ENCODE measurements around the gene OTULIN. TPM values are rescaled to one million over a fixed set of nuclear protein-coding genes. Genes with fewer than 3 reads are reported as not detected.

Gene OTULIN
- total RNA-seq (10 to 100 TPM; 12.7 to 44.4 TPM), polyA plus RNA-seq (10 to 100 TPM in 1 of 2 donors, 1 to 10 TPM in 1; 8.6 to 11.6 TPM)

GRCh38 chr5:14664270-14665100, at the start of gene OTULIN:
Gene OTULIN, plus strand, starts transcription at chr5:14664718. Its CDS starts 108 bp downstream, at chr5:14664826.
- H3K4me3 ChIP-seq (ENCODE audit: low read depth in 1 of 3, low read length in 3 of 3): peak within 1 kb of the TSS; percentile 74 to 97 (median 89)
- H3K9ac ChIP-seq (ENCODE audit: low read depth in 1 of 2, low read length in 2 of 2): peak within 1 kb of the TSS; percentile 90 to 96
- H3K4me1 ChIP-seq (ENCODE audit: control insufficient read depth in 4 of 4, insufficient read depth in 4 of 4, low read length in 3 of 4): peaks cover 15 to 56% (median 31%) of the 10 kb centered on the region in 4 donors
- no peaks in the 10 kb centered on the region for H3K36me3 ChIP-seq (ENCODE audit: control insufficient read depth in 4 of 4, insufficient read depth in 3 of 4, low read depth in 1 of 4, low read length in 3 of 4)
- peak within 1 kb of the TSS; percentile 95 to 97 for H3K27ac ChIP-seq (ENCODE audit: low read depth in 1 of 2, low read length in 2 of 2)
- DNase-seq (ENCODE audit: low spot score): peak; percentile 91
- H3K9me3 ChIP-seq (ENCODE audit: control insufficient read depth in 4 of 4, low read length in 3 of 4): no peaks in the 10 kb centered on the region
- TF ChIP-seq MAX (IDR thresholded peaks at IDR 0.05): no peak
- TF ChIP-seq RXRA (IDR thresholded peaks at IDR 0.05): peak in 1 of 2 donors; percentile 27
- peak in 1 of 2 donors; percentile 60 for TF ChIP-seq GABPA (IDR thresholded peaks at IDR 0.05 in 1 of 2, conservative IDR thresholded peaks at IDR 0.05 in 1 of 2)
- peak; percentile 40 for TF ChIP-seq YY1 (IDR thresholded peaks at IDR 0.05)
- peak; percentile 40 for TF ChIP-seq TAF1 (conservative IDR thresholded peaks at IDR 0.05)
- no peak for TF ChIP-seq FOXA2 (IDR thresholded peaks at IDR 0.05)
- peak in 1 of 2 donors; percentile 34 for TF ChIP-seq EGR1 (IDR thresholded peaks at IDR 0.05; ENCODE audit: low read depth in 2 of 2)
- WGBS: under 1% methylated on average over 115 of the region's 115 CpGs
- no peaks in the 10 kb centered on the region for H3K27me3 ChIP-seq (ENCODE audit: control insufficient read depth in 4 of 4, insufficient read depth in 4 of 4, low read length in 3 of 4)

- Histone ChIP-seq H3K9ac (ENCODE audit: low read depth in 1 of 2, low read length in 2 of 2) (no peak overlapping the region), H3K9me3 (ENCODE audit: control insufficient read depth in 4 of 4, low read length in 3 of 4) (no peaks in the 10 kb centered on the region), H3K4me1 (ENCODE audit: control insufficient read depth in 4 of 4, insufficient read depth in 4 of 4, low read length in 3 of 4) (no peaks in the 10 kb centered on the region), H3K27me3 (ENCODE audit: control insufficient read depth in 4 of 4, insufficient read depth in 4 of 4, low read length in 3 of 4) (peaks cover 0 to 2% (median 0%) of the 10 kb centered on the region in 4 donors), H3K36me3 (ENCODE audit: control insufficient read depth in 4 of 4, insufficient read depth in 3 of 4, low read depth in 1 of 4, low read length in 3 of 4) (no peaks in the 10 kb centered on the region), H3K4me3 (ENCODE audit: low read depth in 1 of 3, low read length in 3 of 3) (no peak overlapping the region), H3K27ac (ENCODE audit: low read depth in 1 of 2, low read length in 2 of 2) (no peak overlapping the region)
- 64% methylated on average over 4 of the region's 4 CpGs for WGBS
- DNase-seq (ENCODE audit: low spot score): no peak
- TF ChIP-seq YY1 (IDR thresholded peaks at IDR 0.05) (no peak), HNF4A (conservative IDR thresholded peaks at IDR 0.05) (no peak)
Observed at GRCh38 chr5:14615365-14615764, 49.2 kb upstream of the OTULIN start.

- TF ChIP-seq TAF1 (conservative IDR thresholded peaks at IDR 0.05) (no peak), YY1 (IDR thresholded peaks at IDR 0.05) (no peak), MAX (IDR thresholded peaks at IDR 0.05) (no peak), GABPA (IDR thresholded peaks at IDR 0.05 in 1 of 2, conservative IDR thresholded peaks at IDR 0.05 in 1 of 2) (no peak), RXRA (IDR thresholded peaks at IDR 0.05) (no peak), HNF4G (IDR thresholded peaks at IDR 0.05) (no peak), FOXA1 (IDR thresholded peaks at IDR 0.05) (no peak)
- Histone ChIP-seq H3K4me1 (ENCODE audit: control insufficient read depth in 4 of 4, insufficient read depth in 4 of 4, low read length in 3 of 4) (no peaks in the 10 kb centered on the region), H3K36me3 (ENCODE audit: control insufficient read depth in 4 of 4, insufficient read depth in 3 of 4, low read depth in 1 of 4, low read length in 3 of 4) (no peaks in the 10 kb centered on the region), H3K27me3 (ENCODE audit: control insufficient read depth in 4 of 4, insufficient read depth in 4 of 4, low read length in 3 of 4) (peaks cover 0 to 2% (median 0%) of the 10 kb centered on the region in 4 donors), H3K4me3 (ENCODE audit: low read depth in 1 of 3, low read length in 3 of 3) (no peak overlapping the region), H3K9me3 (ENCODE audit: control insufficient read depth in 4 of 4, low read length in 3 of 4) (no peaks in the 10 kb centered on the region), H3K27ac (ENCODE audit: low read depth in 1 of 2, low read length in 2 of 2) (no peak overlapping the region), H3K9ac (ENCODE audit: low read depth in 1 of 2, low read length in 2 of 2) (no peak overlapping the region)
- DNase-seq (ENCODE audit: low spot score): no peak
- 91% methylated on average over 4 of the region's 4 CpGs for WGBS
Observed at GRCh38 chr5:14617441-14617840, 47.1 kb upstream of the OTULIN start.

- no peaks in the 10 kb centered on the region for H3K27me3 ChIP-seq (ENCODE audit: control insufficient read depth in 4 of 4, insufficient read depth in 4 of 4, low read length in 3 of 4)
- H3K4me1 ChIP-seq (ENCODE audit: control insufficient read depth in 4 of 4, insufficient read depth in 4 of 4, low read length in 3 of 4): no peaks in the 10 kb centered on the region
- no peak overlapping the region for H3K4me3 ChIP-seq (ENCODE audit: low read depth in 1 of 3, low read length in 3 of 3)
- no peak overlapping the region for H3K27ac ChIP-seq (ENCODE audit: low read depth in 1 of 2, low read length in 2 of 2)
- no peaks in the 10 kb centered on the region for H3K9me3 ChIP-seq (ENCODE audit: control insufficient read depth in 4 of 4, low read length in 3 of 4)
- H3K36me3 ChIP-seq (ENCODE audit: control insufficient read depth in 4 of 4, insufficient read depth in 3 of 4, low read depth in 1 of 4, low read length in 3 of 4): no peaks in the 10 kb centered on the region
- DNase-seq (ENCODE audit: low spot score): no peak
- no peak overlapping the region for H3K9ac ChIP-seq (ENCODE audit: low read depth in 1 of 2, low read length in 2 of 2)
- TF ChIP-seq FOXA1 (IDR thresholded peaks at IDR 0.05): no peak
- no peak for TF ChIP-seq GABPA (IDR thresholded peaks at IDR 0.05 in 1 of 2, conservative IDR thresholded peaks at IDR 0.05 in 1 of 2)
- no peak for TF ChIP-seq JUND (IDR thresholded peaks at IDR 0.05)
- no peak for TF ChIP-seq RXRA (IDR thresholded peaks at IDR 0.05)
- TF ChIP-seq YY1 (IDR thresholded peaks at IDR 0.05): no peak
- no peak for TF ChIP-seq MAX (IDR thresholded peaks at IDR 0.05)
- TF ChIP-seq ZBTB33 (IDR thresholded peaks at IDR 0.05): no peak
- no peak for TF ChIP-seq FOXA2 (IDR thresholded peaks at IDR 0.05)
- TF ChIP-seq NR2F2 (IDR thresholded peaks at IDR 0.05): no peak
- TF ChIP-seq ATF3 (IDR thresholded peaks at IDR 0.05): no peak
- no peak for TF ChIP-seq TAF1 (conservative IDR thresholded peaks at IDR 0.05)
- no peak for TF ChIP-seq HNF4A (conservative IDR thresholded peaks at IDR 0.05)
- TF ChIP-seq CTCF (IDR thresholded peaks at IDR 0.05; ENCODE audit: low read depth, low read length, missing input control): no peak
- no peak for TF ChIP-seq SP1 (IDR thresholded peaks at IDR 0.05)
- TF ChIP-seq HNF4G (IDR thresholded peaks at IDR 0.05): no peak
Observed at GRCh38 chr5:14627270-14627669, 37.2 kb upstream of the OTULIN start.

All from liver (tissue), 9 donors.